Measurements from ENCODE around the gene ERMN.

- no peak for TF ChIP-seq TAF1 (CRISPR knock-in tag; IDR thresholded peaks at IDR 0.05)
- TF ChIP-seq POLR2A (IDR thresholded peaks at IDR 0.05; ENCODE audit: insufficient read depth in 1 of 2, low read depth in 2 of 2, low read length in 2 of 2): no peak
- no peak for TF ChIP-seq CTCF (CRISPR knock-in tag; IDR thresholded peaks at IDR 0.05)
- TF ChIP-seq ZBTB25 (CRISPR knock-in tag; IDR thresholded peaks at IDR 0.05): no peak
- no peak for TF ChIP-seq KDM5B (CRISPR knock-in tag; IDR thresholded peaks at IDR 0.05; ENCODE audit: borderline replicate concordance)
- no peak for TF ChIP-seq PHF8 (CRISPR knock-in tag; IDR thresholded peaks at IDR 0.05)
- no peak for TF ChIP-seq REXO4 (CRISPR knock-in tag; IDR thresholded peaks at IDR 0.05; ENCODE audit: borderline replicate concordance)
- no peak for TF ChIP-seq PRDM10 (CRISPR knock-in tag; IDR thresholded peaks at IDR 0.05; ENCODE audit: low read depth)
- no peak for TF ChIP-seq POLR2AphosphoS5 (IDR thresholded peaks at IDR 0.05; ENCODE audit: low read depth, low read length)
Measured at GRCh38 chr2:157320409-157320808, 5.2 kb downstream of the ERMN start.
